GM15510 (cell line): Measurements from ENCODE around the gene RAP1GAP2.

Source experiments
- POLR2A ChIP-seq: IDR thresholded peaks from 3 replicates; pipeline ENCODE4 v1.6.1; 2011; ENCODE audit warnings: borderline replicate concordance; ENCODE audit not compliant: insufficient read length; ENCODE audit errors: extremely low read depth

The RAP1GAP2 gene

GRCh38 chr17:2874189-2874686 lies 78.0 kb downstream of the RAP1GAP2 start:
- TF ChIP-seq POLR2A, result no peak

DNA sequence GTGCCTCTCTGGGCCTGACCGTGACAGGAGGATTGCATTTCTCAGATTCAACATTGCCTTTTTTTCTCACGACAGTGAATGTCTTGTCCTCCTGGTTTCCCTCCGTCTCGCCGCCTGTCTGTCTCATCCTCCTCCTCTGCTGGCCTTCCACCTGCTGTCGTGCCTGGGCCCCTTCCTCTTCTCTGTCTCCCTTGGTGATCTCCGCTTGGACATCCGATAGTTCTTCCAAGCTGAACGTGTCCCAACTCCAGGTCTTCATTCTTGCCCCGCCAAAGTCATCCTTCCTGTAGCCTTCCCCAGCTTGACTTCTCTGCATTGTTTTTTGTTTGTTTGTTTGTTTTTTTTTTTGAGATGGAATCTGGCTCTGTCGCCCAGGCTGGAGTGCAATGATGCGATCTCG lies 79.4 kb downstream of the RAP1GAP2 start:
- TF ChIP-seq POLR2A, result no peak

GRCh38 chr17:2876467-2876866 lies 80.2 kb downstream of the RAP1GAP2 start:
- no peak for TF ChIP-seq POLR2A

- no peak for TF ChIP-seq POLR2A
These were observed 82.6 kb downstream of the RAP1GAP2 start for GRCh38 chr17:2878751-2879254.

GRCh38 chr17:2880050-2880449 lies 83.8 kb downstream of the RAP1GAP2 start:
- no peak for TF ChIP-seq POLR2A

- TF ChIP-seq POLR2A, result no peak
These were observed 85.1 kb downstream of the RAP1GAP2 start for GRCh38 chr17:2881295-2881694.

DNA sequence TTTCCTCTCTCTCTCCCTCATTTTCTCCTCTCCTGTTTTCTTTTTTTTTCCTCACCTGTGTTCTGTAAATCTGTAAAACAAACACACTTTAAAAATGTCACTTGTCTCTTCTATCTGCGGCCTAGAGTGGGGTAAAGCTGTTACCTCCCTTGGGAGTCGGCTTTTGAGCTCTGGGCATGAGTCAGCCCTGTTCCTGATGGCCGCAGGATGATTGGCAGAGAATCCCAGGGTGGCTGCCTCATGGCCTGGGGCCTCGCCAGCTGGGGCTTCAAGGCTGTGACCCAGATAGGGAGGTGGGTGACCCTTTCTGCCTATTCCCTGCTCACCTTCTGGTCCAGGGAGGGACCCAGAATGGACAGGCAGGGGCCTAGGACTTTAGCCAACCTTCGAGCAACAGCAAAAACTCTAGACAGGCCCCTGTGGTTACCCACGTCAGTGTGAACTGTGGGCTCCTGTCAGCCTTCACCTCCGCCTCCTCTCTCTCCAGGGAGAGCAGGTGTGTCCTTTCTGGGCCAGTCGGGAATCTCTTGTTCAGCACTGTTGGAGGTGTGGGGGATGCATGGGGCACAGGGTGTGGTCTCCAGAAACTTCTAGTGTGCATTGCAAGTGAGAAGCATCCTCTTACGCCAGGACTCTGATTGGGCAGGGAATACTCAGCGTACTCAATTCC lies 87.4 kb downstream of the RAP1GAP2 start:
- no peak for TF ChIP-seq POLR2A

GRCh38 chr17:2885733-2886132 lies 89.5 kb downstream of the RAP1GAP2 start:
- no peak for TF ChIP-seq POLR2A

GRCh38 chr17:2888326-2888725 lies 92.1 kb downstream of the RAP1GAP2 start:
- no peak for TF ChIP-seq POLR2A

GRCh38 chr17:2889256-2889655 lies 93.0 kb downstream of the RAP1GAP2 start:
- no peak for TF ChIP-seq POLR2A

GRCh38 chr17:2892305-2892971 lies 96.2 kb downstream of the RAP1GAP2 start:
- no peak for TF ChIP-seq POLR2A

DNA sequence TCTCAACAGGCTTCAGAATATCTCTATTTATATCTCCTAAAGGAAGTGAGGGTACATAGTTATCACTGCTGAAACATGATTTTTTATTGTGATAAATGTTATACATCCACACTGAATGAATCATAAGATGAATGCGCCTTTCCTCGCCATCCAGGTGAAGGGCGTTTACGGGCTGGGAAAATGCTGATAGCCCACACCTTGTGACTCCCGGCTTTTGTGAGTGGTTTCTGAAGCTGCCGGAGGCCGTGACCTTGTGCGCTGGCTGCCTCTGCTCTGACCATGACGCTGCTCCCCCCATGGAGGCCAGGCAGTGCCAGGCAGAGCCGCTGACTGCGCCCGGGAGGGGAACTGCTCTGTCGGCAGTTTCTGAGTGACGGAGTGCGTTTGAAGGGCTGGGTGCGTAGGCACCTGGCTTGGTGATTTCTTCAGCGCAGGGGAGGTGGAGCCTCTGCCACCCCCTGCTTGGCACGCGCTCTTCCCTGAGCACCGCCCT lies 97.2 kb downstream of the RAP1GAP2 start:
- TF ChIP-seq POLR2A, result no peak

GRCh38 chr17:2894782-2895181 lies 98.5 kb downstream of the RAP1GAP2 start:
- TF ChIP-seq POLR2A, result no peak

- no peak for TF ChIP-seq POLR2A
These were observed 101.4 kb downstream of the RAP1GAP2 start for GRCh38 chr17:2897605-2898004.

- TF ChIP-seq POLR2A, result no peak
These were observed 102.2 kb downstream of the RAP1GAP2 start for GRCh38 chr17:2898255-2898926.
